GM23338 (cell line): ENCODE measurements around the gene TUBB4A. TPM values are rescaled to one million over a fixed set of nuclear protein-coding genes. Genes with fewer than 3 reads are reported as not detected.
"Not testable (repeated sequence)": the region's sequence is repeated elsewhere in the genome, so short reads cannot be mapped to it uniquely, and the experiment has no call there.

ENCODE experiments used
- ATAC-seq: fragments of 200-7000 bp; cut with Tn5 transposase; 3 replicates; pipeline ENCODE4 v1.9.1; 2020
- DNase-seq: peaks from one replicate; pipeline ENCODE4 v3.0.0-alpha.2; 2015; ENCODE audit warnings: low spot score
- H2AFZ ChIP-seq: fragments of 200-600 bp; sonication (generic); 2 replicates; pipeline ENCODE4 v1.8.0; 2016; ENCODE audit warnings: antibody characterized with exemption, mild to moderate bottlenecking, moderate library complexity
- H3F3A ChIP-seq: fragments of 200-600 bp; sonication (generic); replicated peaks from 2 replicates; pipeline ENCODE4 v1.8.0; 2017; ENCODE audit warnings: antibody characterized with exemption, mixed run types, low read depth
- H3K27ac ChIP-seq: fragments of 200-600 bp; sonication (generic); 2 replicates; pipeline ENCODE4 v1.6.1; 2016; ENCODE audit warnings: low read depth
- H3K27me3 ChIP-seq: fragments of 200-600 bp; sonication (generic); 2 replicates; pipeline ENCODE4 v1.8.0; 2016; ENCODE audit warnings: mild to moderate bottlenecking, mixed run types, moderate library complexity; ENCODE audit not compliant: insufficient read depth
- H3K36me3 ChIP-seq: fragments of 200-600 bp; sonication (generic); 2 replicates; pipeline ENCODE4 v1.8.0; 2016; ENCODE audit warnings: mild to moderate bottlenecking; ENCODE audit not compliant: insufficient read depth
- H3K4me1 ChIP-seq: fragments of 200-600 bp; sonication (generic); 2 replicates; pipeline ENCODE4 v1.8.0; 2016; ENCODE audit warnings: mild to moderate bottlenecking, moderate library complexity; ENCODE audit not compliant: insufficient read depth
- H3K4me2 ChIP-seq: fragments of 200-600 bp; sonication (generic); 2 replicates; pipeline ENCODE4 v1.7.1; 2017; ENCODE audit warnings: mixed run types
- H3K4me3 ChIP-seq: fragments of 200-600 bp; sonication (generic); 2 replicates; pipeline ENCODE4 v1.6.1; 2016; ENCODE audit warnings: mixed run types
- H3K79me2 ChIP-seq: fragments of 200-600 bp; sonication (generic); replicated peaks from 2 replicates; pipeline ENCODE4 v1.8.0; 2017; ENCODE audit warnings: mild to moderate bottlenecking; ENCODE audit not compliant: insufficient read depth
- H3K9me2 ChIP-seq: fragments of 200-600 bp; sonication (generic); 2 replicates; pipeline ENCODE4 v1.8.0; 2017; ENCODE audit not compliant: insufficient read depth
- H4K20me1 ChIP-seq: fragments of 200-600 bp; sonication (generic); replicated peaks from 2 replicates; pipeline ENCODE4 v1.8.0; 2017; ENCODE audit warnings: mild to moderate bottlenecking; ENCODE audit not compliant: insufficient read depth
- H3K27ac Mint-ChIP-seq: 2 replicates; pipeline ENCODE4 v1.8.0; 2020; ENCODE audit warnings: inconsistent platforms, mild to moderate bottlenecking, moderate library complexity, mixed read lengths
- H3K27me3 Mint-ChIP-seq: 3 replicates; pipeline ENCODE4 v1.8.0; 2022; ENCODE audit warnings: low read depth, mild to moderate bottlenecking, moderate library complexity, mixed read lengths, inconsistent platforms; ENCODE audit not compliant: insufficient read depth, poor library complexity
- H3K36me3 Mint-ChIP-seq: 3 replicates; pipeline ENCODE4 v1.8.0; 2021; ENCODE audit warnings: low read depth, mild to moderate bottlenecking, inconsistent platforms, moderate library complexity, mixed read lengths
- H3K4me1 Mint-ChIP-seq: 3 replicates; pipeline ENCODE4 v1.8.0; 2020; ENCODE audit warnings: mild to moderate bottlenecking, inconsistent platforms, mixed read lengths
- H3K4me3 Mint-ChIP-seq: 3 replicates; pipeline ENCODE4 v1.8.0; 2021; ENCODE audit warnings: moderate library complexity, mild to moderate bottlenecking, inconsistent platforms, mixed read lengths
- H3K9me3 Mint-ChIP-seq: 3 replicates; pipeline ENCODE4 v1.8.0; 2020; ENCODE audit warnings: moderate library complexity, mild to moderate bottlenecking, inconsistent platforms, mixed read lengths
- CREB1 ChIP-seq: fragments of 250-450 bp; sonication (Bioruptor Pico); IDR thresholded peaks from 2 replicates; pipeline ENCODE4 v1.5.0; 2020; ENCODE audit warnings: low read depth, mild to moderate bottlenecking, moderate library complexity
- EZH2phosphoT487 ChIP-seq: fragments of 200-600 bp; sonication (generic); IDR thresholded peaks from one replicate; pipeline ENCODE4 v1.8.1; 2018; ENCODE audit warnings: antibody characterized with exemption; ENCODE audit not compliant: unreplicated experiment
- NANOG ChIP-seq: IDR thresholded peaks from 2 replicates; pipeline ENCODE4 v1.6.1; 2016; ENCODE audit warnings: antibody characterized with exemption, borderline replicate concordance
- POLR2AphosphoS5 ChIP-seq: IDR thresholded peaks from 2 replicates; pipeline ENCODE4 v1.6.1; 2016; ENCODE audit warnings: antibody characterized with exemption, low read depth
- STAT1 ChIP-seq: IDR thresholded peaks from one replicate; pipeline ENCODE4 v1.6.1; 2016; ENCODE audit warnings: antibody characterized with exemption; ENCODE audit not compliant: unreplicated experiment
- ZNF114 ChIP-seq: fragments of 250-450 bp; sonication (Bioruptor Pico); IDR thresholded peaks from 2 replicates; pipeline ENCODE4 v1.5.0; 2020; ENCODE audit warnings: mild to moderate bottlenecking, moderate library complexity
- ZNF331 ChIP-seq: fragments of 250-450 bp; sonication (Bioruptor Pico); IDR thresholded peaks from 2 replicates; pipeline ENCODE4 v1.5.0; 2020; ENCODE audit warnings: low read depth, mild to moderate bottlenecking, moderate library complexity
- polyA plus RNA-seq: library from polyadenylated mRNA; unstranded; fragments of >200 nt; fragmentation: Nextera tagmentation; extraction: Ambion mirVana; gene quantifications from 2 replicates; pipeline ENCODE4 v1.2.1, GENCODE V29; 2016
- total RNA-seq: library from RNA; depleted of rRNA; stranded (reverse); fragments of >200 nt; shearing (Covaris generic); gene quantifications from 2 replicates; pipeline ENCODE4 v1.2.3, GENCODE V29; 2014
- TF ChIP-seq, protein P1 (sequence below), 2 experiments: fragments of 200-600 bp in 1 of 2; sonication (generic) in 1 of 2; conservative IDR thresholded peaks; 2 replicates each; pipeline versions ENCODE4 v1.5.1 to v1.6.1; 2016 to 2017; ENCODE audit warnings: antibody characterized with exemption in 2 of 2, low read depth in 2 of 2, mild to moderate bottlenecking in 2 of 2, moderate library complexity in 1 of 2
- TF ChIP-seq, protein P2 (sequence below): IDR thresholded peaks from one replicate; pipeline ENCODE4 v1.6.1; 2018; ENCODE audit warnings: antibody characterized with exemption; ENCODE audit not compliant: unreplicated experiment
- TF ChIP-seq, protein P3 (sequence below): fragments of 250-450 bp; sonication (Bioruptor Pico); IDR thresholded peaks from 2 replicates; pipeline ENCODE4 v1.5.0; 2020; ENCODE audit warnings: mild to moderate bottlenecking, moderate library complexity

TUBB4A gene
- total and polyA plus RNA-seq, 2 experiments from 2014 or later: 32.9 to 41.7 TPM

GRCh38 chr19:6509118-6509971 lies 7.2 kb upstream of the TUBB4A start:
- H3K4me3 Mint-ChIP-seq: no peak overlapping the region
- Histone ChIP-seq H3K4me1 (no peaks in the 10 kb centered on the region), H3K4me3 (no peak overlapping the region), H3F3A (no peaks in the 10 kb centered on the region), H3K27ac (no peak overlapping the region), H3K36me3 (no peaks in the 10 kb centered on the region), H3K9me2 (no peaks in the 10 kb centered on the region), H3K79me2 (no peaks in the 10 kb centered on the region), H4K20me1 (no peaks in the 10 kb centered on the region), H2AFZ (no peak overlapping the region; the same call in 1 of the 2 replicates), H3K4me2 (no peak overlapping the region), H3K27me3 (no peaks in the 10 kb centered on the region)
- TF ChIP-seq, protein P1, sequence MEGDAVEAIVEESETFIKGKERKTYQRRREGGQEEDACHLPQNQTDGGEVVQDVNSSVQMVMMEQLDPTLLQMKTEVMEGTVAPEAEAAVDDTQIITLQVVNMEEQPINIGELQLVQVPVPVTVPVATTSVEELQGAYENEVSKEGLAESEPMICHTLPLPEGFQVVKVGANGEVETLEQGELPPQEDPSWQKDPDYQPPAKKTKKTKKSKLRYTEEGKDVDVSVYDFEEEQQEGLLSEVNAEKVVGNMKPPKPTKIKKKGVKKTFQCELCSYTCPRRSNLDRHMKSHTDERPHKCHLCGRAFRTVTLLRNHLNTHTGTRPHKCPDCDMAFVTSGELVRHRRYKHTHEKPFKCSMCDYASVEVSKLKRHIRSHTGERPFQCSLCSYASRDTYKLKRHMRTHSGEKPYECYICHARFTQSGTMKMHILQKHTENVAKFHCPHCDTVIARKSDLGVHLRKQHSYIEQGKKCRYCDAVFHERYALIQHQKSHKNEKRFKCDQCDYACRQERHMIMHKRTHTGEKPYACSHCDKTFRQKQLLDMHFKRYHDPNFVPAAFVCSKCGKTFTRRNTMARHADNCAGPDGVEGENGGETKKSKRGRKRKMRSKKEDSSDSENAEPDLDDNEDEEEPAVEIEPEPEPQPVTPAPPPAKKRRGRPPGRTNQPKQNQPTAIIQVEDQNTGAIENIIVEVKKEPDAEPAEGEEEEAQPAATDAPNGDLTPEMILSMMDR (conservative IDR thresholded peaks at IDR 0.05; ENCODE audit: low read depth in 2 of 2): no peak
- TF ChIP-seq ZNF114: no peak
- TF ChIP-seq, protein P2, sequence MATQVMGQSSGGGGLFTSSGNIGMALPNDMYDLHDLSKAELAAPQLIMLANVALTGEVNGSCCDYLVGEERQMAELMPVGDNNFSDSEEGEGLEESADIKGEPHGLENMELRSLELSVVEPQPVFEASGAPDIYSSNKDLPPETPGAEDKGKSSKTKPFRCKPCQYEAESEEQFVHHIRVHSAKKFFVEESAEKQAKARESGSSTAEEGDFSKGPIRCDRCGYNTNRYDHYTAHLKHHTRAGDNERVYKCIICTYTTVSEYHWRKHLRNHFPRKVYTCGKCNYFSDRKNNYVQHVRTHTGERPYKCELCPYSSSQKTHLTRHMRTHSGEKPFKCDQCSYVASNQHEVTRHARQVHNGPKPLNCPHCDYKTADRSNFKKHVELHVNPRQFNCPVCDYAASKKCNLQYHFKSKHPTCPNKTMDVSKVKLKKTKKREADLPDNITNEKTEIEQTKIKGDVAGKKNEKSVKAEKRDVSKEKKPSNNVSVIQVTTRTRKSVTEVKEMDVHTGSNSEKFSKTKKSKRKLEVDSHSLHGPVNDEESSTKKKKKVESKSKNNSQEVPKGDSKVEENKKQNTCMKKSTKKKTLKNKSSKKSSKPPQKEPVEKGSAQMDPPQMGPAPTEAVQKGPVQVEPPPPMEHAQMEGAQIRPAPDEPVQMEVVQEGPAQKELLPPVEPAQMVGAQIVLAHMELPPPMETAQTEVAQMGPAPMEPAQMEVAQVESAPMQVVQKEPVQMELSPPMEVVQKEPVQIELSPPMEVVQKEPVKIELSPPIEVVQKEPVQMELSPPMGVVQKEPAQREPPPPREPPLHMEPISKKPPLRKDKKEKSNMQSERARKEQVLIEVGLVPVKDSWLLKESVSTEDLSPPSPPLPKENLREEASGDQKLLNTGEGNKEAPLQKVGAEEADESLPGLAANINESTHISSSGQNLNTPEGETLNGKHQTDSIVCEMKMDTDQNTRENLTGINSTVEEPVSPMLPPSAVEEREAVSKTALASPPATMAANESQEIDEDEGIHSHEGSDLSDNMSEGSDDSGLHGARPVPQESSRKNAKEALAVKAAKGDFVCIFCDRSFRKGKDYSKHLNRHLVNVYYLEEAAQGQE: no peak
- no peak for TF ChIP-seq NANOG
- no peak for TF ChIP-seq EZH2phosphoT487
- TF ChIP-seq STAT1: no peak
- TF ChIP-seq ZNF331: no peak
- TF ChIP-seq CREB1 (CRISPR knock-in tag): no peak
- TF ChIP-seq, protein P3, sequence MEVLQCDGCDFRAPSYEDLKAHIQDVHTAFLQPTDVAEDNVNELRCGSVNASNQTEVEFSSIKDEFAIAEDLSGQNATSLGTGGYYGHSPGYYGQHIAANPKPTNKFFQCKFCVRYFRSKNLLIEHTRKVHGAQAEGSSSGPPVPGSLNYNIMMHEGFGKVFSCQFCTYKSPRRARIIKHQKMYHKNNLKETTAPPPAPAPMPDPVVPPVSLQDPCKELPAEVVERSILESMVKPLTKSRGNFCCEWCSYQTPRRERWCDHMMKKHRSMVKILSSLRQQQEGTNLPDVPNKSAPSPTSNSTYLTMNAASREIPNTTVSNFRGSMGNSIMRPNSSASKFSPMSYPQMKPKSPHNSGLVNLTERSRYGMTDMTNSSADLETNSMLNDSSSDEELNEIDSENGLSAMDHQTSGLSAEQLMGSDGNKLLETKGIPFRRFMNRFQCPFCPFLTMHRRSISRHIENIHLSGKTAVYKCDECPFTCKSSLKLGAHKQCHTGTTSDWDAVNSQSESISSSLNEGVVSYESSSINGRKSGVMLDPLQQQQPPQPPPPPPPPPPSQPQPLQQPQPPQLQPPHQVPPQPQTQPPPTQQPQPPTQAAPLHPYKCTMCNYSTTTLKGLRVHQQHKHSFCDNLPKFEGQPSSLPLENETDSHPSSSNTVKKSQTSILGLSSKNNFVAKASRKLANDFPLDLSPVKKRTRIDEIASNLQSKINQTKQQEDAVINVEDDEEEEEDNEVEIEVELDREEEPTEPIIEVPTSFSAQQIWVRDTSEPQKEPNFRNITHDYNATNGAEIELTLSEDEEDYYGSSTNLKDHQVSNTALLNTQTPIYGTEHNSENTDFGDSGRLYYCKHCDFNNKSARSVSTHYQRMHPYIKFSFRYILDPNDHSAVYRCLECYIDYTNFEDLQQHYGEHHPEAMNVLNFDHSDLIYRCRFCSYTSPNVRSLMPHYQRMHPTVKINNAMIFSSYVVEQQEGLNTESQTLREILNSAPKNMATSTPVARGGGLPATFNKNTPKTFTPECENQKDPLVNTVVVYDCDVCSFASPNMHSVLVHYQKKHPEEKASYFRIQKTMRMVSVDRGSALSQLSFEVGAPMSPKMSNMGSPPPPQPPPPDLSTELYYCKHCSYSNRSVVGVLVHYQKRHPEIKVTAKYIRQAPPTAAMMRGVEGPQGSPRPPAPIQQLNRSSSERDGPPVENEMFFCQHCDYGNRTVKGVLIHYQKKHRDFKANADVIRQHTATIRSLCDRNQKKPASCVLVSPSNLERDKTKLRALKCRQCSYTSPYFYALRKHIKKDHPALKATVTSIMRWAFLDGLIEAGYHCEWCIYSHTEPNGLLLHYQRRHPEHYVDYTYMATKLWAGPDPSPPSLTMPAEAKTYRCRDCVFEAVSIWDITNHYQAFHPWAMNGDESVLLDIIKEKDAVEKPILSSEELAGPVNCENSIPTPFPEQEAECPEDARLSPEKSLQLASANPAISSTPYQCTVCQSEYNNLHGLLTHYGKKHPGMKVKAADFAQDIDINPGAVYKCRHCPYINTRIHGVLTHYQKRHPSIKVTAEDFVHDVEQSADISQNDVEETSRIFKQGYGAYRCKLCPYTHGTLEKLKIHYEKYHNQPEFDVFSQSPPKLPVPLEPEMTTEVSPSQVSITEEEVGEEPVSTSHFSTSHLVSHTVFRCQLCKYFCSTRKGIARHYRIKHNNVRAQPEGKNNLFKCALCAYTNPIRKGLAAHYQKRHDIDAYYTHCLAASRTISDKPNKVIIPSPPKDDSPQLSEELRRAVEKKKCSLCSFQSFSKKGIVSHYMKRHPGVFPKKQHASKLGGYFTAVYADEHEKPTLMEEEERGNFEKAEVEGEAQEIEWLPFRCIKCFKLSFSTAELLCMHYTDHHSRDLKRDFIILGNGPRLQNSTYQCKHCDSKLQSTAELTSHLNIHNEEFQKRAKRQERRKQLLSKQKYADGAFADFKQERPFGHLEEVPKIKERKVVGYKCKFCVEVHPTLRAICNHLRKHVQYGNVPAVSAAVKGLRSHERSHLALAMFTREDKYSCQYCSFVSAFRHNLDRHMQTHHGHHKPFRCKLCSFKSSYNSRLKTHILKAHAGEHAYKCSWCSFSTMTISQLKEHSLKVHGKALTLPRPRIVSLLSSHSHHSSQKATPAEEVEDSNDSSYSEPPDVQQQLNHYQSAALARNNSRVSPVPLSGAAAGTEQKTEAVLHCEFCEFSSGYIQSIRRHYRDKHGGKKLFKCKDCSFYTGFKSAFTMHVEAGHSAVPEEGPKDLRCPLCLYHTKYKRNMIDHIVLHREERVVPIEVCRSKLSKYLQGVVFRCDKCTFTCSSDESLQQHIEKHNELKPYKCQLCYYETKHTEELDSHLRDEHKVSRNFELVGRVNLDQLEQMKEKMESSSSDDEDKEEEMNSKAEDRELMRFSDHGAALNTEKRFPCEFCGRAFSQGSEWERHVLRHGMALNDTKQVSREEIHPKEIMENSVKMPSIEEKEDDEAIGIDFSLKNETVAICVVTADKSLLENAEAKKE: no peak
- TF ChIP-seq POLR2AphosphoS5: no peak
- H3K36me3 Mint-ChIP-seq: no peaks in the 10 kb centered on the region
- DNase-seq (no peak), ATAC-seq (no peak)
- no peaks in the 10 kb centered on the region for H3K4me1 Mint-ChIP-seq
- H3K9me3 Mint-ChIP-seq: no peaks in the 10 kb centered on the region; the same call in 2 of the 3 replicates
- H3K27ac Mint-ChIP-seq: no peak overlapping the region
- peaks cover 9% of the 10 kb centered on the region for H3K27me3 Mint-ChIP-seq

GRCh38 chr19:6508028-6508771 lies 6.1 kb upstream of the TUBB4A start:
- not testable (repeated sequence) for H3K79me2 ChIP-seq, H3K27ac ChIP-seq, H2AFZ ChIP-seq, H3K4me3 ChIP-seq, H3K4me2 ChIP-seq, H3K4me1 Mint-ChIP-seq, H3K36me3 ChIP-seq, H3K4me3 Mint-ChIP-seq, H4K20me1 ChIP-seq, H3K36me3 Mint-ChIP-seq, ATAC-seq, H3K9me2 ChIP-seq, H3K9me3 Mint-ChIP-seq, H3K27me3 Mint-ChIP-seq, H3K27ac Mint-ChIP-seq, H3K4me1 ChIP-seq, H3K27me3 ChIP-seq, H3F3A ChIP-seq, DNase-seq
